GM21528 (cell line): ENCODE measurements around the gene CLEC4M.

Experiments
- ATAC-seq: cut with Tn5 transposase; IDR thresholded peaks from one replicate; pipeline ENCODE4 v1.9.1; 2021; ENCODE audit warnings: mild to moderate bottlenecking, moderate library complexity; ENCODE audit not compliant: unreplicated experiment, low FRiP score

Gene CLEC4M, protein sequence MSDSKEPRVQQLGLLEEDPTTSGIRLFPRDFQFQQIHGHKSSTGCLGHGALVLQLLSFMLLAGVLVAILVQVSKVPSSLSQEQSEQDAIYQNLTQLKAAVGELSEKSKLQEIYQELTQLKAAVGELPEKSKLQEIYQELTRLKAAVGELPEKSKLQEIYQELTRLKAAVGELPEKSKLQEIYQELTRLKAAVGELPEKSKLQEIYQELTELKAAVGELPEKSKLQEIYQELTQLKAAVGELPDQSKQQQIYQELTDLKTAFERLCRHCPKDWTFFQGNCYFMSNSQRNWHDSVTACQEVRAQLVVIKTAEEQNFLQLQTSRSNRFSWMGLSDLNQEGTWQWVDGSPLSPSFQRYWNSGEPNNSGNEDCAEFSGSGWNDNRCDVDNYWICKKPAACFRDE

DNA sequence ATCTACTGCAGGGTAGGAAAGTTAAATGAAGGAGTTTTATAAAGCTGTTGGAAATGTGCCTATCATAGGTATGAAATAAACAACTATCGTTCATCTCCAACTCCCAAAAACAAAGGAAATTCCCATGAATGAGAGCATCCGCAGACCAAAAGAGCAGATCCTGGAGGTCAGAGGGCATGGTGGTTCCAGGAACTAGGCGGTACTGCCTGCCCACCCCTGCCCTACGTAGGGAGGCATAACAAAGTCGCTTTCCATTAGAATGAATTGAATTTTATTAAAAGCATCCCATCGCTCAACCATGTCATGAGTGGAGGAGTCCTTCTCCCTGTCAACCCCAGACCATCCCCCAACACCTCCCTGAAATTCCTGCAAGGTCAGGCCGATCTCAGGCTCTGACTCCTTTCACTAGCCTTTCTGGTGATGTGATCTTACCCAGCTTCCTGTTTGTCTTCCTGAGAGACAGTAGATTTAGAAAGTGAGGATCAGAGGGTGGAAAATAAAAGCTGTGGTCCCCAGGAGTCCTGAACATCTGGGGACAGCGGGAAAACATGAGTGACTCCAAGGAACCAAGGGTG lies at the start of gene CLEC4M:
Gene CLEC4M, plus strand, starts transcription at position 525 of the 575 bp plus-strand sequence. Its CDS starts 24 bp downstream, at position 549.
- no peak for ATAC-seq

DNA sequence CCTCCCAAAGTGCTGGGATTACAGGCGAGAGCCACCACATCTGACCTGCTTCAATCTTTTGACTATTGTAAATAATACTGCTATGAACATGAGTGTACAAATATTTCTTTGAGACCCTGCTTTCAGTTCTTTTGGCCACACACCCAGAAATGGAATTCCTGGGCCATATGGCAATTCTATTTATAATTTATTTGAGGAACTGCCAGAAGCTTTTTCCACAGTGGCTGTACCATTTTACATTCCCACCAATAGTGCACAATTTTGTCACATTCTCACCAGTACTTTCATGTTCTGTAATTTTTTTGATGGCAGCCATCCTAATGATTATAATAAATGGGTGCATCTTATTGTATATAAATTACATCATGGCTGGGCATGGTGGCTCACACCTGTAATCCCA lies 47.4 kb upstream of the CLEC4M start:
- ATAC-seq: no peak

DNA sequence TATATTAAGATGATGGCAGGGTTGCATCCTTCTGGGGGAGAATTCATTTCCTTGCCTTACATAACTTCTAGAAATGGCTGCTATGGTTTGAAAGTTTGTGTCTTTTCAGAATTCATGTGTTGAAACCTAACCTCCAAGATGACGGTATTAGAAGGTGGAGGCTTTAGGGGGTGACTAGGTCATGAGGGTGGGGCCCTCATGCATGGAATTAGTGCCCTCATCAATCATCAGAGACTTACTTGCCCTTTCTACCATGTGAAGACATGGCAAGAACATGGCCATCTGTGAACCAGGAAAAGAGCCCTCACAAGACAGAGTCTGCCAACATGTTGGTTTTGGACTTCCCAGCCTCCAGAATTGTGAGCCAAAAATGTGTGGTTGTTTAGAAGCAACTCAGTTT lies 46.3 kb upstream of the CLEC4M start:
- ATAC-seq: no peak

DNA sequence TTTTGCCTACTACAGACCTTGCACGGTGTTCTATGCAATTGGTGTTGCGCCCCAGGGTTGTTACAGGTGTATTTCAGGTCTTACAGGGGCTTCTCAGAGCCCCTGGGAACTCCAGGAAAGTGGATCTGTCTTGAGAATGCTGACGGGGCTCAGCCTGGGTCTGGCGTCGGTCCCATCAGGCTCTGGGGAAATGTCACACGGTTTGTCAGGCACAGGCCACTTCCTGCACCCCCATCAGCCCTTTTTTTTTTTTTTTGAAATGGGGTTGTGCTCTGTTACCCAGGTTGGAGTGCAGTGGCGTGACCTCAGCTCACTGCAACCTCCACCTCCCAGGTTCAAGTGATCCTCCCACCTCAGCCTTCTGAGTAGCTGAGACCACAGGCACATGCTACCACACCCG lies 44.4 kb upstream of the CLEC4M start:
- no peak for ATAC-seq

DNA sequence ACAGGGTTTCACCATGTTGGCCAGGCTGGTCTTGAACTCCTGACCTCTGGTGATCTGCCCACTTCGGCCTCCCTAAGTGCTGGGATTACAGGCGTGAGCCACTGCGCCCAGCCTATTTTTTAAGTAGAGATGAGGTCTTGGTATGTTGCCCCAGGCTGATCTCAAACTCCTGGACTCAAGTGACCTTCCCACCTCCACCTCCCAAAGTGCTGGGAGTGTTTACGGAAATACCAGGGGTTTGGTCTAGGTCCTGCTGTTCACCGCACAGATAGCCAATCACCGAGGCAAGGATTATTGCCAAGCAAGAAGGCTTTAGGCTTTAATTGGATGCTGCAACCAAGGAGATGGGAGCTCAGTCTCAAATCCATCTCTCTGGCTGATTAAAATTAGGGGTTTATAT lies 42.7 kb upstream of the CLEC4M start:
- ATAC-seq: no peak

DNA sequence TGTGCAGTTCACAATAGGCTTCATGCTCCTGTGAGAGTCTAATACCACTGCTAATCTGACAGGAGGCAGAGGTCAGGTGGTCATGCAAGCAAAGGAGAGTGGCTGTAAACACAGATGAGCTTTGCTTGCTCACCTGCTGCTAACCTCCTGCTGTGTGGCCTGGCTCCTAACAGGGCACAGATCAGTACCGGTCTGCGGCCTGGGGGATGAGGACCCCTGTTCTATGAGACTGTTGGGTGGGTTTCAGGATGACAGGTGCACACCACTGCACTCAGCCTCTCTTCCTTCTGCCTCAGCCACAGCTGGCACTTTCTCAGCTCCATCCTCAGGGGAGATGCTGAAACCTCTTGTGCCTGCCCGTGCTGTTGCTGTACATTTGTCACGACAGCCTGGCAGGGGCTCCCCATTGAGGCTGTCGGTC lies 40.8 kb upstream of the CLEC4M start:
- ATAC-seq: no peak

DNA sequence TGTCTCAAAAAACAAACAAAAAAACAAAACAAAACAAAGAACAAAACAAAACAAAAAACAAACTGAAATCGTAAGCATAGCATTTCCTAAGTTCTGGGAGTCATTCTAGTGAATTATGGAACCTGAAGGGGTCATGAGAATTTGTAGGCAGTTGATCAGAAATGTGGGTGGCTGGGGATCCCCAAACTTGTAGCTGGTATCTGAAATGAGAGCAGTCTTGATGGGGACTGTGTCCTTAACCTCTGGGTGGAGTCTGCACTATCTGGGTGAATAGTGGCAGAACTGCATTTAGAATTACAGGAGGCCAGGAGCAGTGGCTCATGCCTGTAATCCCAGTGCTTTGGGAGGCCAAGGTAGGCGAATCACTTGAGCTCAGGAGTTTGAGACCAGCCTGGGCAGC lies 37.3 kb upstream of the CLEC4M start:
- ATAC-seq: no peak

DNA sequence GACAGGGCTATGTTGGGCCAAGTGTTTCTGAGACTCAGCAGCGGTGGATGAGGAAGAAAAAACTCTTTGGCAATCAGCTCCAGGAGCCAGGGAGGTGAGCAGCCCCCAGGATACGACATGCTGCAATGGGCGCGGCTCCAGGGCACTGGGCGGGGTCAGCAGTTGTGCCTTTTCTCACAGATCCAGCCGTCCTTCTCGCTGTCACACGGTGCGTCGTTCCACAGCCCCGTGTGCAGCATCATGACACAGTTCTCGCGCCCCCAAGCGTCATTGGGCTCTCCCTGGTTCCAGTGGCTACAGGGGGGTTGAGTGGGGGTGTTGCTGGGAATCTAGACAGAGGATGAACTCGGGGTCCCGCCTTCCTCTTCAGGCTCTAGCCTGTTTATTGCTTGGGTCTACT lies 33.8 kb upstream of the CLEC4M start:
- ATAC-seq: no peak

DNA sequence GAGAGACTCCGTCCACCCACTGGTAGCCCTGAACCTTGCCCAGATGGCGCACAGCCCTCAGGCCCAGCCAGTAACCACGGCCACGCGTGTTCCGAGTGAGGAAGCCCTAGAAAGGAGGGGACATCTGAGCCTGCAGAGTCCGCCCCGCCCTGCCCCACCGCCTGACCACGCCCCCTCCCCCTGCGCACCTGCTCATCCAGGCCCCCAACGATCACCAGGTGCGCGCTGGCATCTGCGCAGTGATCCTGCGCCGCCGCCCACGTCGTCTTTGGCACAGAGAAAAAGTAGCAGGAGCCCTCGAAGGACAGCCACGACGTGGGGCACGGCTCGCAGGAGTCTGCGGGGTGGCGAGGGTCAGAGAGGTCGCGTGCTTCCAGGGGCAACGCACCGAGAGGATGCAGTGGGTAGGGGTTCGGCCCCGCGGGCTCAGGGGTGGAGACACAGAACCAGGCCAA lies 33.2 kb upstream of the CLEC4M start:
- ATAC-seq: no peak

DNA sequence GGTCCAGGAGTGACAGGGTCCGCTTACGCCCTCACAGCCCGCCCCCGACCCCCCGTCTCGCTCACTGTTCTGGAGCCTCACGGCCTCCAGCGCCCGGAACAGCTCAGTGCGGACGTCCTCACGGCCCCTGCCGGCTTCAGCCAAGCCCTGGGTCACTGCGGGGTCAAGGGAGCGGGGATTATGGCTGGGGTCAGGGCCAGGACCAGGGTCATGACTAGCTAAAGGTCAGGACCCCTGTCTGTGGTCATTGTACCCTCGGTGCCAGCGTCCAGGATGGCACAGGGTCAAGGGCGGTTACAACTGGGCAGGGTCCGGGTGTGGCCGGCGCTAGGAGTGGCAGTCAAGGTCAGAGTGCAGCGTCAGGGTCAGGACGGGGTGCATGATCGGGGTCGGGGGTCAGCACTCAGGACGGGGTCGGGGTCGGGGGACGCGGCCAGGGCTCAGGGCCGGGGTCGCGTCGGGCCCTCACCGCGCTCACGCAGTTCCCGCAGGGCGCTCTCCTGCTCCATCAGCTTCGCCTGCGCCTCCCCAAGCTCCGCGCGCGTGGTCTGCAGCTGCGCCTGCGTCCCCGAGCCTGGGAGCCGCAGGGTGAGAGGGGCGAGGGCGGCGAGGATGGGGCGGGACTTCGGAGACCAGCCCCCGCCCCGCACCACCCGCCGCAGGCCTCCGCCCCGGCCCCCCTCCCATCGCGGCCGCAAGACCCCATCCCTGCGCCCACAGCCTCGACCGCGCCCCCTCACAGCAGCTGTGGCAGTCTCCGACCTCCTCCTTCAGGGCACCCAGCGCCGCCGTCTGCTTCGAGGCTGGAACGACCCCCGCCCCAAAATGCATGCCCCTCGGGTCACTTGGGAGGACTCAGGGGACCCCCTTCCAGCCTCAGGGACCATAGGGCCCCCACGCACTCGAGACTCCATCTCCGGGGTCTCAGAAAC lies 32.5 kb upstream of the CLEC4M start:
- ATAC-seq: no peak

DNA sequence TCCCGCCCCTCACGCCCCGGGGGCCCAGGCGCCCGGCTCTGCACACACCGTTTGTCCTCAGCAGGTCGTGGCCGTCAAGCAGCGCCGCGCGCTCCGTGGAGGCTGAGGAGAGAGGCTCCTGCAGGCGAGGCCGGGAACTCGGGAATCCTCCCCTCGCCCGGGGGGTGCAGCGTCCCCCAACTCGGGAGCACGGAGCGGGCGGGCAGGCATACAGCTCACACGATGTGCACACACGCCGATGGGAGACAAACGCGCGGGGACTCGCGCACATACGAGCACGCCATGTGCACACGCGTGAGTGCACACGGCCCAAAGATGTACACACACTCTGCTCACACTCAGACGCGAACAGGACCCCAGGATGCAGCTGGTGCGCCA lies 31.8 kb upstream of the CLEC4M start:
- ATAC-seq: no peak

DNA sequence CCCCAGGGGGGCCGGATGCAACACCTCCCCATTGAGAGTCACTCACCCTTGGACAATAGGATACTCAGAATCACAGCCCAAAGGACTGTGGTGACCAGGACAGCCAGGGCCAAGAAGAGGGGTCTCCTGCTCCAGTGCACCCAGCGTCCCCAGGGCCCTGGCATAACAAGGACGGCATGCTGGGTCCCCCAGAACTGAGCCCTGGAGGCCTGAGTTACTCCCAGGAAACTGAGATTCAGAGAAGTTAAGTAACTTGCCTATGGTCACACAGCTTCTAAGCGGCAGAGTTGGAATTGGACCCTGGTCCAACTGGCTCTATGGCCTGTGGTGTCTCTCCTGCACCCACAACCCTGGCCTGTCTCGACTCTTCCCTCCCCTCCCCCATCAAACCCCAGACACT lies 31.4 kb upstream of the CLEC4M start:
- ATAC-seq: no peak

DNA sequence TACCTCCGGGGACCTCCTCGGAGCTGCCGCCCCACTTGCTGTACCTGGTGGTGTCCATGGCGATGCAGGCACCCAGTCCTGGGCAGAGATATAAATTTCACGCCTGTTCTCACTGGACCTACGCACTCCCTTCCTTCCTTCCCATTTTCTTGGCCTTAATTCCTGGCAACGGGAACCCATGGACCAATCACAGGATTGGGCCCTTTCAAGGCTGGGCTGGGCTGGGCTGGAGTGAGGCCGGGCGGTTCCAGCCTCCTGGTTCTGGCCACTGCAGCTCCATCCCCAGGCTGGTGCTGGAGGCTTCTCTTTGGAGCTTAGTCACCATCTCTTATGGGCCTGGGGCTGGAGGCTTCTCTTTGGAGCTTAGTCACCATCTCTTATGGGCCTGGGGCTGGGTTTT lies 31.0 kb upstream of the CLEC4M start, which contains the start of gene CLEC4G:
Gene CLEC4G, minus strand, starts transcription at position 66 of the 400 bp plus-strand sequence. Its CDS starts 8 bp downstream, at position 58.
- ATAC-seq: no peak

DNA sequence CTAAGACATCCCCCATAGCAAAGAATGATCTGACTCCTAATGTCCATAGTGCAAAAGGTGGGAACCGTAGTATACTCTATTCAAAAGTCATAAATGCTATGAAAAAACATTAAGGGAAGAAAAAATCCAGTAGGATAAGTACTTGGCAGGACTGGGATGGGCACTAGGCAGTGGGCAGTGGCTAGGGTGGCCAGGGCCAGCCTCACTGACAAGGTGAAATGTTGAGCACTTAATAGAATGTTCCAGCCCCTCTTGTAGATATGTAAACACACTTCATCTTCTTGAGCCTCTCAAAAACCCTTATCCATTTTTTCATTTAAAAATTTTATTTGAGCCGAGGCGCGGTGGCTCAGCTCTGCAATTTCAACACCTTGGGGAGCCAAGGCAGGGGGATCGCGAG lies 29.7 kb upstream of the CLEC4M start:
- no peak for ATAC-seq

DNA sequence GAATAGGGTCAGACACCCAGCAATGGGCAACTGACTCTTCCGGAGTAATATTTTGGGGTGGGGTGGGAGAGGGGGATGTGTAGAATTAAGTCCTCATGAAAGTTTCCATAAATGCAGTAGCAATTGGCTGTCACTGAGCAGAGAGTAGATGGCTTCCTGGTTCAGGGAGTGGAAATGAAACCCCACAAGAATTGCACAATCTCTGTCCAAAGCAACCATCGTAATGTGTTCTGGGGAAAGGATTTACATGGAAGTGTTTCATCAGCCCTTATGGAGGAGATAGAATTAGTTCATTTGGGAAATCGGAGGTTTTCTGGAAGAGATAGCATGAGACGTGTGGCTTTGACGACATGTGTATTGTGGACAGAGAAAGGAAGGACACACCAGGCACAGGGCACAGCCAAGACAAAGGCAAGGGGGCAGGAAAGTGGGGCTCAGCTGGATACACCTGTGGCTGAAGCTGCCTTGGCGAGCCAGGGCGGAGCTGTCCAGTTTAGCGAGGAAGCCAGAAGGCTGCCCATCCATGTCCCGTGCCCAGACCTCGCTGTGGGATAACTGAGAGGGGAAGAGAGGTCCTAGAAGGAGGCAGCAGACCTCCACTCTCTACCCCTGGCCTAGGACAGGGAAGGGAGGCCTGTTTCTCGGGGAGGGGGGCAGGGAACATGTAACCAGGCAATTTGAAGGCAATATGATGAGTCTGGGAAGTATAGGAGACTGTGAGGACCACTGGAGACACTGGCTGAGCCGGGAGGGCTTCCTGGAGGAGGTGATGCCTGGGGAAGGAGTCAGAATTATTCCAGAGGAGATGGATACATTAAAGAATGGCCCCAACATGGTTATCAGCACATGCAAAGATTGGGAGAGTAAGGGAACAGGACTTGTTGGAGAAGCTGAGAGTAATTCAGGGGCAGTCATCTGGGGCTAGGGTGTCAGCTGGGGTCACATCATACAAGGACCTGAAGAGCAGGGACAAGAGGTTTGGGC lies 28.5 kb upstream of the CLEC4M start:
- no peak for ATAC-seq

DNA sequence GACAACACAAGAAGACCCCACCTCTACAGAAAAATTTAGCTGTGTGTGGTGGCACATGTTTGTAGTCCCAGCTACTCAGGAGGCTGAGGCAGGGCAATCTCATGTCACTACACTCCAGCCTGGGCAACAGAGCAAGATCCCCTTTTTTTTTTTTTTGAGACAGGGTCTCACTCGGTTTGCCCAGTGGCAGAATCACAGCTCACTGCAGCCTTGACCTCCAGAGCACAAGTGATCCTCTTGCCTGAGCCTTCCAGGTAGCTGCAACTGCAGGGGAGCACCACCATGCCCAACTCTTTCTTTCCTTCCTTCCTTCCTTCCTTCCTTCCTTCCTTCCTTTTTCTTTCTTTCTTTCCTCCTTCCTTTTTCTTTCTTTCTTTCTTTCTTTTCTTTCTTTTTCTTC lies 26.9 kb upstream of the CLEC4M start:
- ATAC-seq: no peak

DNA sequence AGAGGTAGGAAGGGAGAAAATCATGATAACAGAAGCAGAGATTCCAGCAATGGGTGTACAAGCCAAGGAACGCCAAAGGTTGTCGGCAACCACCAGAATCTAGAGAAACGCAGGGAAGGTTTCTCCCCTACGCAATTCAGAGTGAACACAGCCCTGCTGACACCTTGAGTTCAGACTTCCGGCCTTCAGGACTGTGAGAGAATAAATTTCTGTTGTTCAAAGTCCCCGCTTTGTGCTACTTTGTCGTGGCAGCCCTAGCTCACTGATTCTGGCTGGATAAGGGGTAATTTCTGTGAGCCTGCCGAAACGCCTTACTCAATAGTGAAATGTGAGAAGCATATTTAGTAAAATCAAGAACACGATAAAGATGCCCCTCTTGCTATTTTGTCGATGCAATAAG lies 25.8 kb upstream of the CLEC4M start:
- ATAC-seq: no peak

DNA sequence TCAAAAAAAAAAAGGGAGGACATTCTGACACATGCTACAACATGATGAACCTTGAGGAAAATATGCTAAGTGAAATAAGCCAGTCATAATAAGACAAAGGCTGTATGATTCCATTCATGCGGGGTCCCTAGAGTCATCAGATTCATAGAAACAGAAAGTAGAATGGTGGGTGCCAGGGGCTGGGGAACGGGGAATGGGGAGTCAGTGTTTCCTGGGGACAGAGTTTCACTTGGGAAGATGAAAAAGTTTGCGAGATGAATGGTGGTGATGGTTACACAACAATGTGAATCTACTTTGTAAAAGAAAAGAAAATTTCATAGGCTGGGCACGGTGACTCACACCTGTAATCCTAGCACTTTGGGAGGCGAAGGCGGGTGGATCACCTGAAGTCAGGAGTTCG lies 25.0 kb upstream of the CLEC4M start:
- no peak for ATAC-seq

DNA sequence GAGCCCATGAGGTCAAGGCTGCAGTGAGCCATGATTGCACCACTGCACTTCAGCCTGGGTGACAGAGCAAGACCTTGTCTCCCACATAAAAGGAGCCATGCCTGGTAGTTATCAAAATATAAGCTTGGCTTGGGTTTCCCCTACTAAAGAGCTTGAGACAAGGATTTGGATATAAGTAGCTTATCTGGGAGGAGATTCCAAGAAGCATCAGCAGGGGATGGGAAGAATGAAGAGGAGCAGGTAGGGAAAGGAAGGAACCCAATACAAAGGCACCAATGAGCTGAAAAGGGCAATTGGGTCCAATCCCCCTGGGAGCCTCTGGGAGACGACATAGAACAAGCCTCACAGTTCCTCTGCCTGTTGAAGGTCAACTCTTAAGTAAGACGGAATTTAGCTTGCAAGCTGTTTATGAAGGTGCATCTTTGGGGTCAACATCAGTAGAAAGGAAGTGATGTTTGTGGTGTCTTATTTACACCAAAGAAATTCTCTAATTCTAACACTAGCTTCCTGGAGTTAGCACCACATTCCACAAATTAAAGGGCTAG lies 23.8 kb upstream of the CLEC4M start:
- no peak for ATAC-seq
